NK-92 treated with Interleukin-12 subunit alpha and Interleukin-12 subunit beta, amount 100 ng/mL, for 24 hours (cell line): ENCODE data around the gene SPNS1.

Source experiments
- DNase-seq: peaks from one replicate; lab custom pipeline; 2025; lab: John Stamatoyannopoulos, UW

Gene SPNS1

DNA sequence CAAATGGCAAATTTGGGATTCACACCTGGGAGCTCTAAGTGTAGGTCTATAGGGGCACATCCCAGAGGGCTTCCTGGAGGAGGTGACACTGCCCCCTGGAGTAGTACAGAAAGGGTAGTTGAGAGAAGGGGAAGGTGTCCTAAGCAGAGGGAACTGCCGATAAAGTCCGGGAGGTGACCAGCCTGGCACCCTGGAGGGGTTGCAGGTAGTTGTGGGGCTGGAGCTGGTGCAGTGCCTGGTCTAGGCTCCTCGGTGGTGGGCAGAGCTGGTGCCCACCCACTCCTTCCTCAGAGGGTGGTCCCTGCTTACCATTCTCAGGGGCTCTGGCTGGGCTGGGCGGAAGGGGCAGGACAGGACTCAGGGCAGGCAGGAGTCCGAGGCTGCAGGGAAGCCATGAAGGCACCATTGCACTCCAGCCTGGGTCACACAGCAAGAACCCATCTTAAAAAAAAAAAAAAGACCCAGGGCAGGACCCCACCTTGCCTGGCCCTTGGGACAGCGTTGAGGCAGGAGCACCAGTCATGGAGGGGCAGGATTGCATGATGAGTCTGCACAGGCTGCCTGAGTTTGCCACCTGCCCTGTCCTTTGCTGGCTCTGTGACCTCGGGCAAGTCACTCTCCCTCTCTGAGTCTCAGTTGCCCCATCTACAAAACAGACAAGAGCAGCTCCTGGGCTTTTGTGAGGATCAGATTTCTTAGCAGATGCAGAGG is 54.0 kb downstream of the SPNS1 start:
- DNase-seq = no peak

GRCh38 chr16:29029168-29029994 is 54.8 kb downstream of the SPNS1 start:
- DNase-seq = no peak

DNA sequence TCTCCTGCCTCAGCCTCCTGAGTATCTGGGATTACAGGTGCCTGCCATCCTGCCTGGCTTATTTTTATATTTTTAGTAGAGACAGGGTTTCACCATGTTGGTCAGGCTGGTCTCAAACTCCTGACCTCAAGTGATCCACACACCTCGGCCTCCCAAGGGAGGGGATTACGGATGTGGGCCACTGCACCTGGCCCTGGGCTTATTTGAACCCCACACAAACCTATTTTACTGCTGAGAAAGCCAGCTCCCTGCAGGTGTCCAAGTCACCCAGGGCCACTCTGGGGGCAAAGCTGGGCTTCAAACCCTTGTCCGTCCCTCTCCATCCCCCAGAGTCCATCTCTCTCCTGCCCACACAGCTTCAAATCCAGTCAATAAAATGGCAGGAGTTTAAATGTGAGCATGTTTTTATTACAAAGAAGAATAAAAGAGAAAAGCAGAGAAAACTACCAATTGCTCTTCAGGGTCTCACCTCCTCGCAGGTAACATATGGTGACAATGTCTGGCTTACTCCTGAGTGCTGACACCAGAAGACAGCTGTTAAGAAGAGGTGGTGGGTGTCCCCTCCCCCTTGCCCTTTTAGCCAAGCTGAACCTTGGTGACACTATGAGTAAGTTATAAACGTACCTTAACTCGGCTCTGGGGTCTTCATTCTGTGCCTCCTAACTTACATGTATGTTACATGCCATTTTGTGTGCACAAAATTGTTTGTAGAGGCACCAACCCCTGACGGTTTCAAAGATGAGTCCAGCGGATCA is 55.7 kb downstream of the SPNS1 start:
- DNase-seq = no peak
